Activated naive CD4-positive, alpha-beta T cell treated with Interleukin-2 at 50 U/mL for 16 hours (primary cell): ENCODE results near the gene OST4.

Experiments
- DNase-seq: peaks from one replicate; pipeline ENCODE4 v3.0.0-alpha.2; 2020

OST4 gene

DNA sequence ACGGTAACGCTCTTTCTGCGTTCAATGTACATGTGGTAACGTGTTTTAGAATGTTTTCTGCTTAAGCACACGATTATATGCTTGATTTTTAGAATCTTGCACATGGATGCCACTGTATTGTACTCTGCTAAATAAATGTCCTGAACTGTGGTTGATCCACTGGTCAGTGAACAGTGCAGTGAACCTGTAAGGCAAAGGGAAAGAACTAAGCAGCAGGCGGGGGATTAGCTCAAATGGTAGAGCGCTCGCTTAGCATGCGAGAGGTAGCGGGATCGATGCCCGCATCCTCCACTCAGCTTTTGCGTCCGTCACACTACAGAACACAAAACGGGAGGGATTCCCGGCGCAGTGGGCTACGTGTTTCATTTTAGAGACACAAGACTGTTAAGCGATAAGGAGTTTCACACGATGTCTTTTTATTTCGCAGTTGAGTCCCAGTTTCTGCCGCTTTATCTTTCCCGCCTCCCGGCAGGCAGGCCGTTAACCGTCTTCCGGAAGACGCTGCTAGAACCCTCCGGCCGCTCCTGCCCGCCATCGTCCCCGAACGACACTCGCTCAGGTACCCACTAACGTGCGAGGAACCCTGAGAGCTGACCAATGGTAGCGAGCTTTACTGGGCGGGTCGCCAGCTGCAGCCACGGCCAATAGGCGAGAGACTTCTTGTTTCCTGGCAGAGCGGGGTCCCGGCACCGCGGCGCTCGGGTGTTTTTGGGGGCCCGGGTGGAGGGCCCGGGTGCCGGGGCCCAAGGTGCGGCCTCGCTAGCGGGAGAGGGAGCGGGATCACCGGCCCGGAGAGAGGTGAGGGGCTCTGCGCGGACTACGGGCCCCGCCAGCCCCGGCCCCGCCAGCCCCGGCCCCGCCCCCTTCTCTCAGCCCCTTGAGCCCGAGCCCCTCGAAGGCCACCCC, 20.2 kb downstream of the OST4 start, which contains the start of gene AGBL5:
Gene AGBL5 (plus strand): TSS at position 673 of the 906 bp plus-strand sequence. CDS start 1,291 bp downstream, outside the sequence.
- peak; percentile 97 for DNase-seq

GRCh38 chr2:27050281-27050995, 21.0 kb downstream of the OST4 start:
- peak; percentile 91 for DNase-seq

DNA sequence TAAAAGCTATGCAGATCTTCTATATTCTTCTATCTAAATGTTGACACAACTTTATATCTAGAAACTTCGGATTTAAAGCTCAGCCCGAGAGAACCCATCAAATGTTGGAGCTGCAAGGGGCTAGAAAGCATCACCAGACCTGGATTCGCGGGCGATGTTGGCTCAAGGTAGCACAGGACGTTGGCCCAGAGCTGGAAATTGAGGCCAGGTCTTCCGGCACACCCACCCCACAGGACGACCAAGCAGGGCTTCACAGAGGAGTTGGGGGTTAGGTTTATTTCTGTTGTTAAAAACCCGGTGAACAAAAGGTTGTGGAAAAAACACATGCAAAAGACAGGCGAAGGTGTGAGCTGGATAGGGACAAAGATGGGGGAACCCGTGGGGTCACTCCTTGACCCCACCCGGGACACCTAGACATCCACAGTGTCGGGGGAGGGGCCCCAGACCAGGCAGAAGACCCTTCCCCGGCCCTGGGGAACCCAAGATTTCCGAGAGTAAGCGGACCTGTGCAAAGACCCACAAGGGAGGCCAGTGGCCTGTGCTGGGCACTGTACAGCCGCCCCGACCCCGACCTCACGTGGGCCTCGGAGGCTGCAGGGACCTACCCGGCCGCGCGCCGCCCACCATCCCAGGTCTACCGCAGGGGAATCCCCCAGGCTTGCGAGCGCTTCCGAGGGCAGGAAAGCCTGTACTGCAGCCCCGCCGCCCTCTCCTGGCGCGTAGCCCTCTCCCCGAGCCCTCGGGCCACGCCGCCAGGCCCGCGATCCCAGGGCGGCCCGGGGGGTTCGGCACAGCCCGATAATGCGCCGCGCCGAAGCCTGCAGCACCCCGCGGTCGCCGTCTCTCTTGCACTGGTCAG, 21.8 kb downstream of the OST4 start:
- peak; percentile 76 for DNase-seq

DNA sequence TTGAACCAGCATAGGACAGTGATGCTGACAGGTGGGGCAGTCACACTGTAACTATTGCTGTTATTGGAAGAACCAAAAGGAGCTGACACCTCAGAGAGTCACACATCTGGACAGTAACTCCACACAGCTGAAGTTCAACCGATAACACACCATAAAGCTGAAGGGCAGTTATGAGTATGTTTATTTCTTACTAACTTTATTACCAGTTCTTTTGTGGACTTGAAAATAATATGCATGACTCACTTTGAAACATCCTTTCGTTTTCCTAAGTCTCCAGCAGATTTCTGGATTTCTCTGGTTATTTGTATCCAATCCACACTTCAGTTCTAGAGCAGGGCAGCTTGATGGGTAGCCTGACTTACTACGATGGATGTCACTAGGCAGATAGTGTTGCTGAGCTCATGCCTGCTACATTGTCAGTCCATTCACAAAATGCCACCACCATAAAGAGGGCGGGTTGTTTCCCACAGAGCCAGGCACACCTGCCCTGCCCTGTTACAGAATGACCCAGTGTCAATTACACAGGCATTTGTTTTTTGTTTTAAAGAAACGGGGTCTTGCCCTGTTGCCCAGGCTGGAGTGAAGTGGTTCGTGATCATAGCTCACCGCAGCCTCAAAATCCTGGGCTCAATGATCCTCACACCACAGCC, 28.3 kb downstream of the OST4 start:
- no peak for DNase-seq

DNA sequence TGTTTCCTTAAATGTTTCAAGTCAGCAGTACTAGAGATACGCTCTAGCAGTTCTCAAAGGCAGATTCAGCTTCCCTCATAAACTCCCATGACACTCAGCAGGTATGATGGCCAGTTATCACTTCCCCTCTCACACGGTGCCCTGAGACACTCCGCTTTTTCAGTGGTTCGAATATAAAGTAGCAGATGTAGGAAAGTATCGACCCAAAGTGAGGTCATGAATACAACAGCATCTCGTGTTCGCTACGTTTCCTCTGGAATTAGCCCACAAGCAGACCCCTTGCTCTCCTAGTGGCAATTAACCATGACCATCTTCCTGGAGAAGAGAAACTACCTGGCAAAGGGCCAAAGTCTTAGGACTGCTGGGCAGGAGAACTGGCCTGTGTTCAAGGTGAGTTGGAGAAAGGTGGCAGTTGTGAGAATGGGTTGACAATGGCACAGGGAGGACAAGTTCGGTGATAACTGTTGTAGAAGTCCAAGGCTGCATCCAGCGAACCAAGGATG, 29.2 kb downstream of the OST4 start:
- no peak for DNase-seq

DNA sequence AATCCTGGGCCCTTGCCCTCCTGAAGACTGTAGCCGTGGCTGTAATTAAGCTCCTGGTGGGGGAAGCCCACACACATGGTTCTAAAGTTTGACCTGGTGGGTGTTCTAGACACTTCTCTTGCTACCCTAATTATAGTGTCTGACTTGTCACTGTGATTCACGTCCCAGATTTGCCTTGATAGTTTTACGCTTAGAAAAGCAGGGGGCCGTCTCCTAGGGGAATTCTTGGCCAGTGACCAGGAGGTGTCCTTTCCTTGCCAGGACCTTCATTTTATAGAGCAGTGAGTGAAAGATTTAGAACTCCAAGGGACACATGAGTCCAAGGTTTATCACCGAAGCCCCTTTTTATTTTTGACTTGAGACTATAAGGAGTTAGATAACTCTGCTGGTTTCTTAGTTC, 29.7 kb downstream of the OST4 start:
- DNase-seq = no peak

GRCh38 chr2:27040282-27040681, 31.2 kb downstream of the OST4 start:
- DNase-seq = no peak

DNA sequence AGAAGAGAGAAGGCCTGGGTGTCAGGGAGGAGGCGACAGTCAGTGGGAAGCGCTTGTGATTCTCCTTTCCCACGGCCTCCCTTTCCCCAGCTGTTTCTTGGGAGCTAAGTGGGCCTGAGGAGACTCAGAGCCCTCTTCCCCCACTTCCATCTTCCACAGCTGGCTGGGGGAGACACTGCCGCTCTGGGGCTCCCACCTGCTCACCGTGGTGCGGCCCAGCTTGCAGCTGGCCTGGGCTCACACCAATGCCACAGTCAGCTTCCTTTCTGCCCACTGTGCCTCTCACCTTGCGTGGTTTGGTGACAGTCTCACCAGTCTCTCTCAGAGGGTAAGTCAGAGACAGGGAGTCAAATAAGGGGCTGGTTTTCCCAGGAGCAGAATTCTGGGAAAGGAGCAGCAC, 31.6 kb downstream of the OST4 start:
- DNase-seq = no peak

GRCh38 chr2:27039426-27039825, 32.0 kb downstream of the OST4 start:
- DNase-seq = no peak

DNA sequence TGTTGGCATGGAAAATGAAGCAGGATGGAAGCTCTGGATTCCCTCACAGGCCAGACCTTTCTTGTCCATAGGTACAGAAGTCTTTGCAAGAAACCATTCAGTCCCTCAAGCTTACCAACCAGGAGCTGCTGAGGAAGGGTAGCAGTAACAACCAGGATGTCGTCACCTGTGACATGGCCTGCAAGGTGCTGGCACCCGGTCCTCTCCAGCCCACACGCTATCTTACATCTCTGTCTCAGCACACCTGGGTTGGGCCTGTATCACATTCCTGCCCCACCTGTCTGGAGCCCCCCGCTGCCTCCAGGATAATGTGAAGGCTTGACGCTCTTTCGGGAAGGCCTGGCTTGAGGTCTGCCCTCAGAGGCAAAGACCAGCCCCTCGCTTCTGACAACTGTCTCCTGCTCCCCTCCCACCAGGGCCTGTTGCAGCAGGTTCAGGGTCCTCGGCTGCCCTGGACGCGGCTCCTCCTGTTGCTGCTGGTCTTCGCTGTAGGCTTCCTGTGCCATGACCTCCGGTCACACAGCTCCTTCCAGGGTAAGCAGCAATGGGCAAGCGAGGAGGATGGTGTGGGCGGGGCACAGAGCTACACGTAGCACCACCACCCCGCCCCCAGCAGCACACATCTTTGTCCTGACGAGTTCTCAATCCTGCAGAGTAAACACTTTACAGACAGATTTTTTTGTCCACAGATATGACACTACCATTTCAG, 32.7 kb downstream of the OST4 start:
- DNase-seq = no peak

DNA sequence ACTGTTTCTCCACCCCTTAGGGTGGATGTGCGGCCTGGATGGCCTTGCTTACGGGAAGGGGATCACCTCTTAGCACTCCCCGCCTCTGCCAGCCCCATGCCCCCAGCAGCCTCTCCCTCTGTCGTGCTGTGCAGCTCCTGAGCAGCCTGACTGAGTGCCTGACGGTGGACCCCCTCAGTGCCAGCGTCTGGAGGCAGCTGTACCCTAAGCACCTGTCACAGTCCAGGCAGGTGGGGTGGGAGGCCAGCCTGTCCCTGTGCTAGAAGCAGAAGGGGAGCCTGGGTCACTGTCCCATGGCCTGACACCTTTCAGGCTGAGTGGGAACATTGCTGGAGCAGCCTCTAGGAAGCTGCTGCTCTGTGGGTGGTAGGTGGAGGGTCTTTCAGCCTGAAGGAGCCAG, 33.4 kb downstream of the OST4 start:
- DNase-seq = no peak

DNA sequence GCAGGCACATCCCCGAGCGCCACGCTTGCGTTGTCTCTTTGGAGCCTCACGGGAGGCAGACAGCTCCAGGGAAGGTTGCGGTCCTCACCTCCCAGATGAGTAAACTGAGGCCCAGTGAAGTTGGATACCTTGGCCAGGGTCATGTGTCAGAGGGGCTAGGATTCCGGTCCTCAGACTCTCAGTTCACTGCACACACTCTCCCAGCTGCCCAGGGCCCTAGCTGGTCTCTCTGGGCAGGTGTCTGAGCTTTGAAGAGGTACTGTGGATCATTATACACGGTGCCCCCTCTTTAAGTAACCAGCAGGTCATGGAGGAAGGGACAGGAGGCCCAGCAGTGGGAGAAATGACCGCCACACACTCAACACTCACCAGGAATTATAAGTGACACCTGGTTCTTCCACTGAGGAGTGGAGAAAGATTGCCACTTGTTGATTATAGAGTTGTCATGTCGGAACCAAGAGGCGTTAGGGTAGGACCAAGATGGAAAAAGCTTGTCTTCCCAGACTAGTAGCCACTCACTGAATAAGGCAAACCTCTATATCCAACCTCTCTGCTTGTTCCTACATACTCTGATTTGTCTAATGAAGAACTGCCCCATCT, 38.1 kb downstream of the OST4 start:
- no peak for DNase-seq

- DNase-seq = peak; percentile 82
These were observed 38.8 kb downstream of the OST4 start, which contains the start of gene TMEM214 for GRCh38 chr2:27032495-27033252. TMEM214 (plus strand) TSS chr2:27032965; CDS start chr2:27033016, 51 bp downstream.

- DNase-seq = no peak
These were observed 42.4 kb downstream of the OST4 start for GRCh38 chr2:27029051-27029450.

GRCh38 chr2:27027211-27027651, 44.2 kb downstream of the OST4 start:
- DNase-seq = no peak

DNA sequence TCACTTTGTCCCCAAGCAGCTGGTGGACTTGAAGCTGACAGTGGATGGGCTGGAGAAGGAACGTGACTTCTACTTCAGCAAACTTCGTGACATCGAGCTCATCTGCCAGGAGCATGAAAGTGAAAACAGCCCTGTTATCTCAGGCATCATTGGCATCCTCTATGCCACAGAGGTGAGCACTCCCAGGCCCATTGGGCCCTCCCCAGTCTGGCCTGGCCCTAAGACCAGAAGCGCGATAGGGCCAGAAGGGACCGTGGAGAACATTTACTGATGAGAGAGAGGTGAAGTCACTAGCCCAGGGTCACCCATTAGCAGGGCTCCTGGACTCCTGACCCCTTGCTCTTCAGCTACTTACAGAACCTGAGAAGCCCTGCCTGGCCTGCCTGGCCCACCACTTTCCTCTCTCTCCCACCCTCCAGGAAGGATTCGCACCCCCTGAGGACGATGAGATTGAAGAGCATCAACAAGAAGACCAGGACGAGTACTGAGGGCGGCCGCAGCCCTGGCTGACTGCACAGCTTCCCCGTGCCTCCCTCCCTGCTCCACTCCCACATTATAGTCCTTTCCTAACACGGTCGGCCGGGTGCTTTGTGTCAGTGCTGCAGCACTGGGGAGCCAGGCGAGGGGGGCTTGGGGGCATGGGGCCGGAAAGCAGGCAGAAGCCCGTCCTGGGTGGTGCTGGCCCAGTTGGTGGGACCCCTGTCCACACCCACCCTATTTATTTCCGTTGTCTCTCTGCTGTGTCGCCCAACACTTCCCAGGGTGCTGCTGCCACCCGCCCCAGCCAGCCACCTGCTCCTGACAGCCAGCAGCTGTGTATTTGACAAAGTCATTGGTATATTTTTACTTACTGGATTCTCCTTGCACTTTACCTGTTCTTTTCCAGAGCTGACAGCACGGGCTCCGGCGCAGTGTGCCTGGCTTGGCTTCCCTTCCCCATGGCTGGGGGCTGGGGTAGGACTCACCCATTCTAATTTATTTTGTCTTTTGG, 45.3 kb downstream of the OST4 start:
- no peak for DNase-seq

DNA sequence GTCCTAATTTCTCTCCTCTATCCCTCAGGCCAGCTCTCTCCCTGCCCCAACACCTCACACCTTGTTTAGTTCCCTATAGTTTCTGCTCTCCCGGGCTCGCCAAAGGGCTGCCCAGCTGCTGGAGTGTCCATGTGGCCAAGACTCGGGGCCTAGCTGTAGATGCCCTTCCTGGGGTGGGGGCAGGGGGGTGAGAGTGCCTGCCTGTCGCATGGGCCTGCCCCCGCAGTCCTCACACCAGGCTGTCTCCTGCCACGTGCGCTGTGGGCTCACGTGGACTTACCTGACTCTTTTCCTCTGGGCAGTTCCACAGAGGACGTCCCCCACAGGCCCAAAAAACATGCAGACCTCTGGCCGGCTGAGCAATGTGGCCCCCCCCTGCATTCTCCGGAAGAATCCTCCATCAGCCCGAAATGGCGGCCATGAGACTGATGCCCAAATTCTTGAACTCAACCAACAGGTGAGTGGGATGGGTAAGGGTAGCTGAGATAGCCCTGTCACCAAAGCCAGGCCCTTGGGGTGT, 46.1 kb downstream of the OST4 start:
- DNase-seq = no peak

DNA sequence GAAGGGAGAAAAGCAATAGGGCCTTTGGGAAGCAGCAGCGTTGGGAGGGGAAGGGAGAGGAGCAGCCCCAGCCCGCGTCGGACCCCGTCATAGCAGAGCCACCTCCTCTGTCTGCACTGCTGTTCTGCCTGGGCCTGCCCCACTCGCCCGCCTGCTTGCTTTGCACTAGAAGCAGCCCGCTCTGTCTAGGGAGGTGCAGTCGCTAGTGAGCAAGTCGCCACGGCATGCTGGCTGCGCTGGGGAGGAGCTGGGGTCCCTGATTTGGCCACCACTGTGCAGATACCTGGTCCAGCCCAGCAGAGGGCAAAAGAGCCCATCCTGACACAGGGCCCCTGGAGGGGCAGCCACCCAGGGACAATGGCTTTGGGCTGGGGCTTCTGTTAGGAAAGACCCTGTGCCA, 46.6 kb downstream of the OST4 start:
- DNase-seq = no peak

DNA sequence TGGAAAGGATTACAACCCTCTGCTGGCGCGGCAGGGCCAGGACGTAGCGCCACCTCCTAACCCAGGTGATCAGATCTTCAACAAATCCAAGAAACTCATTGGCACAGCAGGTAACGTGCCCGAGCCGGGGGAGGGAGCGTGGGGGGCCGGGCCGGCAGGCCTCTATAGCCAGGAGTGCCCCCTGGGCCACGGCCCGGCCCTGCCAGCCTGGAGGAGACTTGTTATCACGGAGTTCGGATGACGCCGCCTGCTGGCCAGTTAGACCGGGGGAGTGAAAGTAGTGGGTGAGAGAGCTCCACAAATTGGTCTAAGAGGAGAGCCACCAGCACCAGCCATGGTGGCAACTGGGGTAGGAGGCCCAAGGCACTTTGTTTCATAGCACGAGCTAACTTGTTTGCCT, 47.3 kb downstream of the OST4 start:
- DNase-seq = no peak
